HG02798 (cell line): Measurements from ENCODE around the gene MZT2B.
"Not testable (repeated sequence)": the region's sequence is repeated elsewhere in the genome, so short reads cannot be mapped to it uniquely, and the experiment has no call there.

Source experiments
- ATAC-seq: cut with Tn5 transposase; IDR thresholded peaks from one replicate; pipeline ENCODE4 v1.9.1; 2021; ENCODE audit warnings: mild to moderate bottlenecking; ENCODE audit not compliant: unreplicated experiment, poor library complexity

MZT2B gene

GRCh38 chr2:130181880-130182682, at the start of gene MZT2B:
MZT2B (plus strand) TSS chr2:130182262; CDS start chr2:130182283, 21 bp downstream.
- ATAC-seq, result peak; percentile 86

- no peak for ATAC-seq
These were observed 46.1 kb upstream of the MZT2B start for GRCh38 chr2:130135692-130136541.

GRCh38 chr2:130136546-130136945, 45.5 kb upstream of the MZT2B start:
- not testable (repeated sequence) for ATAC-seq

- not testable (repeated sequence) for ATAC-seq
These were observed 44.9 kb upstream of the MZT2B start for GRCh38 chr2:130137118-130137517.

- not testable (repeated sequence) for ATAC-seq
These were observed 43.7 kb upstream of the MZT2B start for GRCh38 chr2:130138326-130138725.

GRCh38 chr2:130138841-130139251, 43.2 kb upstream of the MZT2B start:
- ATAC-seq, result not testable (repeated sequence)

GRCh38 chr2:130139331-130140280, 42.5 kb upstream of the MZT2B start:
- not testable (repeated sequence) for ATAC-seq

GRCh38 chr2:130140516-130140915, 41.5 kb upstream of the MZT2B start:
- ATAC-seq, result not testable (repeated sequence)

- not testable (repeated sequence) for ATAC-seq
These were observed 41.1 kb upstream of the MZT2B start for GRCh38 chr2:130141002-130141401.

- not testable (repeated sequence) for ATAC-seq
These were observed 40.3 kb upstream of the MZT2B start for GRCh38 chr2:130141645-130142370.

- ATAC-seq, result not testable (repeated sequence)
These were observed 39.4 kb upstream of the MZT2B start for GRCh38 chr2:130142396-130143265.

GRCh38 chr2:130143266-130144039, 38.6 kb upstream of the MZT2B start:
- peak; percentile 22 for ATAC-seq

GRCh38 chr2:130145006-130145414, 37.1 kb upstream of the MZT2B start, which contains the start of gene CCDC74B:
CCDC74B (minus strand) TSS chr2:130145112; CDS start chr2:130144996, 116 bp downstream.
- ATAC-seq, result peak; percentile 95

- ATAC-seq, result not testable (repeated sequence)
These were observed 33.5 kb upstream of the MZT2B start for GRCh38 chr2:130148515-130148914.

- no peak for ATAC-seq
These were observed 31.6 kb upstream of the MZT2B start for GRCh38 chr2:130150181-130151144.

GRCh38 chr2:130151145-130151512, 30.9 kb upstream of the MZT2B start:
- ATAC-seq, result not testable (repeated sequence)
